ES-I3 (cell line): ENCODE results near the gene PMAIP1.

Experiments used
- H3K36me3 ChIP-seq: 2 replicates; pipeline ENCODE4 v1.6.1; 2013; ENCODE audit warnings: mild to moderate bottlenecking, low read length, control low read depth, moderate library complexity; ENCODE audit not compliant: insufficient read depth
- H3K4me1 ChIP-seq: 2 replicates; pipeline ENCODE4 v1.6.1; 2013; ENCODE audit warnings: mild to moderate bottlenecking, control low read depth, low read length; ENCODE audit not compliant: insufficient read depth
- H3K9ac ChIP-seq: 2 replicates; pipeline ENCODE4 v1.6.1; 2013; ENCODE audit warnings: low read depth, mild to moderate bottlenecking, low read length, moderate library complexity
- H3K9me3 ChIP-seq: 2 replicates; pipeline ENCODE4 v1.6.1; 2013; ENCODE audit warnings: mild to moderate bottlenecking, low read length, moderate library complexity; ENCODE audit not compliant: control insufficient read depth, insufficient read depth

PMAIP1 gene

DNA sequence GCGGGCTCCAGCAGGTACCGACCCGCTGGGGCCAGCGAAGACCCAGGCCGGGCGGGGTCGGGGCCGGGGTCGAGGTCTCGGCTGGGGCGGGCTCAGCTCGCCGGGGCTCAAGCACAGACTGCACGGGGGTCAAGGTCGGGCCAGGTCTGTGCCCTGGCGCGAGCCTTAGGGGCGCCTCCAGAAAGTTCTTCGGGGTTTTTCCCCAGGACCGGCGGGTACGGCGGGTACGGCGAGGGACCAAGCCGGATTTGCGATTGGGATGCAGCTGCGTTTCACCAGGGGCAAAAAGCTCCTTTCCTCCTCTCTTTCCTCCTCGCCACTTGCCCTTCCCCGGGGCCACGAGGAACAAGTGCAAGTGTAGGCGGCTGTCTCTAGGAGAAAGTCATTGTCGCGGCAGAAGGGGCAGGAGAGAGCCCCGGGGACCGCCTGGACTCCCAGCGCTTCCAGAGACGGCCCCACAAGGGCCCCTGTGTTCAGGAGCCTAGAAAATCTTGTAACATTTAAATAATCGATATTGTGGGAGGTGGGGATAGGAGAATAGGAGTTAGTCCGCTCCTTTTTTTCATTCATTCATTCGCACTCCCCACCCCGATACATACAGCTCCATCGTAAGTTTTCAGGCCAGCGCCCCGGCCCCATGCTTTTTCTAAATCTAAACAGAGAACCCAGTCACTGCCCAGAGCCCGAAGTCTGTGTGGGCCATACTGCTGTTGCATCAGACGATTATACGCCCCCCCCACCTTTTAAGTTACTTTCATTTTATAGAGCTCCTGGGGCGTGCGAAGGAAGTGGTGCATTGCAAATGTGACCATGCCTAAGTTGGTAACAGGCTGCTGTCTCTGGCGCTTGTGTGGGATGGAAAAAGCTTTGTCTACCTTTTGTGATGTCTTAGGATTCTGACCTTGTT lies 679 bp downstream of the PMAIP1 start:
- Histone ChIP-seq H3K9me3 (no peaks in the 10 kb centered on the region), H3K4me1 (peaks cover 25% of the 10 kb centered on the region), H3K9ac (peak overlapping the region; percentile 81), H3K36me3 (peaks cover 12% of the 10 kb centered on the region)

- Histone ChIP-seq H3K9me3 (no peaks in the 10 kb centered on the region), H3K9ac (peak overlapping the region; percentile 81; the same call in 1 of the 2 replicates), H3K36me3 (peaks cover 12% of the 10 kb centered on the region), H3K4me1 (peaks cover 33% of the 10 kb centered on the region)
Measured at GRCh38 chr18:59902131-59902992, 2.6 kb downstream of the PMAIP1 start.

GRCh38 chr18:59902993-59903610 lies 3.3 kb downstream of the PMAIP1 start:
- H3K4me1 ChIP-seq, result peaks cover 30% of the 10 kb centered on the region
- H3K9me3 ChIP-seq, result no peaks in the 10 kb centered on the region
- no peak overlapping the region for H3K9ac ChIP-seq
- H3K36me3 ChIP-seq, result peaks cover 12% of the 10 kb centered on the region

GRCh38 chr18:59904011-59904601 lies 4.3 kb downstream of the PMAIP1 start:
- Histone ChIP-seq H3K9me3 (no peaks in the 10 kb centered on the region), H3K4me1 (peaks cover 37% of the 10 kb centered on the region), H3K36me3 (peaks cover 12% of the 10 kb centered on the region), H3K9ac (no peak overlapping the region)

DNA sequence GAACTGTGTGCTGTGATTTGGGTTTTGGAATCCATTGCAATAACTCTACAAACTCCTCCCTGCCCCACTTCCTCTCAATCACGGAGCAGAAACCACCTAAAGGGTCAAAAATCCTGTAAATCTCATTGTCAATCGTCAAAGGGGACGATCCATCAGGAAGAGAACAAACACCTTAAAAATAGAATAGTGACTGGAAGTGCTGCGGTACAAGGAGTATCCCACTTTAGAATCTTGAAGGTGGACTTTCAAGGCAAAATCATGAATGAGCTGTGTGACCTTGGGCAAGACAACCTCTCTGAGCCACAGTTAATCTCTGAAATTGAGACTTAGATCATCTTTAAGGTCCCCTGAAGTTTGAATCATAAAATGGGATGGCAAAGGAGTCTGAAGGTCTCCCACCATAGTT lies 5.9 kb downstream of the PMAIP1 start:
- H3K9ac ChIP-seq, result no peak overlapping the region
- peaks cover 12% of the 10 kb centered on the region for H3K36me3 ChIP-seq
- H3K4me1 ChIP-seq, result peaks cover 42% of the 10 kb centered on the region
- H3K9me3 ChIP-seq, result no peaks in the 10 kb centered on the region

DNA sequence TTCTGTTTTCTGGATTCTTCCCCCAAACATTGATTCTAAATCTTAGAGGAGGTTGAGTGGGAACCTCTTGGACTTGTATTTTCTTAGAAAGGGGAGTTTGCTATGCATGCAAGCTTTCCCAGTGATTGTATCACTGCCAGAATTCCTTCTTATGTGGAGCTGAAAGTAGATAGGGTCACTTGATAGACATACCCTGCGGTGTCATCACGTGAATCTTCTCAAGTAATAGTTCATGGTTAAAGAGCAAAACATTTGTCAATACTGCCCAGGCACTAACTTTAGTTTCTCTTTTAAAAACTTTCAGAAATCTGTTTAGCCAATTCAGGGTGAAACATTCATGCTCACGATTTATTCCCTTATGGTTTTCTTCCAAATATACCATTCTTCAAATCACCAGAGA lies 6.4 kb downstream of the PMAIP1 start:
- no peaks in the 10 kb centered on the region for H3K9me3 ChIP-seq
- H3K9ac ChIP-seq, result no peak overlapping the region
- peaks cover 12% of the 10 kb centered on the region for H3K36me3 ChIP-seq
- H3K4me1 ChIP-seq, result peaks cover 42% of the 10 kb centered on the region

DNA sequence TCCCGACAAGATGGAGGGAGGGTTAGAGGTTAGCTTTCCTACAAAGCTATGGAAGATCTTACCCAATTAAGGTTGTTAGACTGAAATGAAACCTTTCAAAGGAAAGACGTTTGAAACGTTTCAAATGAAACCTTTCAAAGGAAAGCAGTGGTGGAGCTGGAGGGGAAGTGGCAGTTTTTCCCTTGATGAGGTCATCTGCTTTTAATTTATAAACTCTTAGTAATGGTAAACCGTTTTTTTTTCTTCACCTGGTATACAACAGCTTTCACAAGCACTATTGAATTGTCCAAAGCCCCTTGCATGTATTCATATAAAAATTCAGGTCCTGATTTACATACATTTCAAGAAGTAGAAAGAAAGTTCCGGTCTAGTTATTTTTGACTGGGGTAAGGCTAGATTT lies 7.4 kb downstream of the PMAIP1 start:
- H3K4me1 ChIP-seq, result peaks cover 42% of the 10 kb centered on the region
- H3K9me3 ChIP-seq, result no peaks in the 10 kb centered on the region
- H3K36me3 ChIP-seq, result peaks cover 10% of the 10 kb centered on the region
- no peak overlapping the region for H3K9ac ChIP-seq

- Histone ChIP-seq H3K36me3 (peaks cover 5% of the 10 kb centered on the region), H3K4me1 (peaks cover 40% of the 10 kb centered on the region), H3K9ac (no peak overlapping the region), H3K9me3 (no peaks in the 10 kb centered on the region)
Measured at GRCh38 chr18:59907660-59908059, 7.9 kb downstream of the PMAIP1 start.

DNA sequence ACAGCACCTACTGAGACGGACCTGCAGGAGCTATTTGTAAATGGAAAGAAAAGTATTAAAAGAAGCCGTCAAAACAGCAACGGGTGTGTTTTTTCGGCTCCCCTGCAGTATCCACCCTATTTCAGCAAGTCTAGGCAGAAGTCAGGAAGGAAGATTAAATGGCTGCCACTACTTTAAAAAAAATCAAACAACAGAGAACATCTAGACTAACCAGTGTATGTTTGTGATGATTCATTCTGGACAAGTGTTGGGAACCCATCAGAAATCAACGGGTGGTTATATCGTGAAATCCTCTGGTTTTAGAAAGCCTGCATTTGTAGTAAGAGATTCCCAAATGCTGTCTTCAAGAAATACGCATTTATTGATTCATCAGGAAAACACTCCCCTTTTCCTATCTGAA lies 9.0 kb downstream of the PMAIP1 start:
- Histone ChIP-seq H3K36me3 (no peaks in the 10 kb centered on the region; the same call in 1 of the 2 replicates), H3K4me1 (peaks cover 34% of the 10 kb centered on the region), H3K9me3 (no peaks in the 10 kb centered on the region), H3K9ac (no peak overlapping the region)

GRCh38 chr18:59909289-59910036 lies 9.7 kb downstream of the PMAIP1 start:
- no peaks in the 10 kb centered on the region for H3K36me3 ChIP-seq
- no peak overlapping the region for H3K9ac ChIP-seq
- no peaks in the 10 kb centered on the region for H3K9me3 ChIP-seq
- peaks cover 31% of the 10 kb centered on the region for H3K4me1 ChIP-seq

DNA sequence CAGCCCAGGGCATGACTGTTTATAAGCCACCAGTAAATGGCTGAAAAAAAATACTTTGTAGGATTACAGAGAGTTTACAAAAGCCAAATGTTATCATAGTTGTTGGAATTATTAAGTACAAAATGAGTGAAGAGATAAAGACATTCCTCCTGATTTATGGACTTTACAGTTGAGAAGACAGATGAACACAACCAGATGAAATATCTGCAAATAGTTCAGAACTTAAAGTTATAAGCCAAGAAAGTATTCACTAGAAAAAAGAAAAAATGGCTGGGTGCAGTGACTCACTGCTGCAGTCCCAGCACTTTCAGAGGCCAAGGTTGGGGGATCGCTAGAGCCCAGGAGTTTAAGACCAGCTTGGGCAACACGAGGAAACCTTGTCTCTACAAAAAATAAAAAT lies 11.2 kb downstream of the PMAIP1 start:
- Histone ChIP-seq H3K36me3 (no peaks in the 10 kb centered on the region), H3K9me3 (no peaks in the 10 kb centered on the region), H3K4me1 (peaks cover 19% of the 10 kb centered on the region), H3K9ac (no peak overlapping the region)

- Histone ChIP-seq H3K4me1 (peaks cover 18% of the 10 kb centered on the region), H3K36me3 (no peaks in the 10 kb centered on the region), H3K9me3 (no peaks in the 10 kb centered on the region), H3K9ac (no peak overlapping the region)
Measured at GRCh38 chr18:59911600-59911999, 11.8 kb downstream of the PMAIP1 start.

DNA sequence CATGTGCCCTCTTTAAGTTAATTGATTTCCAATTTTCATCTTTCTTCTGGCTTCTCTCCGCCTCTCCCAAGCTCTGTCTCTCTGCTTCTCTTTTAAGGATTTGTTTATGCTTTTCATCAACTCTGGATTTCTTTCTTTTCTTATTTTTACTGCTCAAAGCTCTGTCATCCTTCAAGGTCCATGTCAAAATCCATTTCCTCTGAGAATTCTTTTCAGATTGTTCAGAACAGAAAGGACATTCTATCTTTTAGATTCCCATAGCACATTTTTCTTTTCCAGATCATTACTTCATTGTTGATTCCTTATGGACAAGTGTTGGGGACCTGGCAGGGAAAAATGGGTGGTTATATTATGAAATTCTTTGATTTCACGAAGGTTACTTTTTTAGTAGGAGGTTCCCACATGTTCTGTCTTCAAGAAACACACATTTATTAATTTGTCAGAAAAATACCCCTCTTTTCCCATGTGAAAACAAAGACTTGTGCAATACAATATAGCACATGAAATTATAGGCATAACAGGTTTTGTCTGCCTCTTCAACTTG lies 12.3 kb downstream of the PMAIP1 start:
- H3K9ac ChIP-seq, result no peak overlapping the region
- H3K36me3 ChIP-seq, result no peaks in the 10 kb centered on the region
- H3K4me1 ChIP-seq, result peaks cover 13% of the 10 kb centered on the region
- no peaks in the 10 kb centered on the region for H3K9me3 ChIP-seq
